ENCODE measurements around the gene MYBBP1A. TPM values are rescaled to one million over a fixed set of nuclear protein-coding genes. Genes with fewer than 3 reads are reported as not detected.
A peak's percentile ranks its signal among the peaks of the same experiment; 100 is the strongest.

Gene MYBBP1A
- total and polyA plus RNA-seq, 2 of the 8 experiments (the other 6 are each of a cell fraction or from before 2014, with no cell fraction given): 46.8 to 151 TPM

- Histone ChIP-seq H3K18ac (ENCODE audit: extremely low read depth, low read length) (peak overlapping the region; percentile 32; the same call in 1 of the 2 replicates), H3K4me3 (ENCODE audit: extremely low read depth in 1 of 4, insufficient read depth in 2 of 4, low read depth in 3 of 4, low read length in 4 of 4) (peak overlapping the region; percentile 73 to 94 (median 84)), H2AK5ac (ENCODE audit: low read depth, low read length) (no peak overlapping the region), H3K56ac (replicated peaks; ENCODE audit: insufficient read length, low read depth, low read length) (no peak overlapping the region), H3K9me3 (ENCODE audit: insufficient read depth in 2 of 2, low read depth in 1 of 2, low read length in 1 of 2) (no peaks in the 10 kb centered on the region), H3K27me3 (replicated peaks in 1 of 4; ENCODE audit: control insufficient read depth in 3 of 4, extremely low read depth in 1 of 4, insufficient read depth in 3 of 4, low read length in 3 of 4) (no peaks in the 10 kb centered on the region), H2BK15ac (ENCODE audit: low read length) (peak overlapping the region; percentile 83; the same call in 1 of the 2 replicates), H3K4me1 (replicated peaks in 1 of 4; ENCODE audit: control insufficient read depth in 3 of 4, insufficient read depth in 4 of 4, low read length in 3 of 4) (peaks cover 6 to 17% (median 10%) of the 10 kb centered on the region in 4 experiments; a peak in 6 of 7 replicates), H3K79me1 (ENCODE audit: low read depth, low read length) (peaks cover 13% of the 10 kb centered on the region), H4K5ac (ENCODE audit: insufficient read length, low read depth, low read length) (no peak overlapping the region), H3K9ac (replicated peaks in 1 of 4; ENCODE audit: extremely low read depth in 1 of 4, low read depth in 3 of 4, low read length in 3 of 4) (peak overlapping the region in 3 of 4 experiments; percentile 80 to 87 (median 84); a peak in 6 of 7 replicates), H2BK12ac (ENCODE audit: low read depth, low read length) (no peak overlapping the region), H3K23me2 (ENCODE audit: low read depth, low read length) (peaks cover 14% of the 10 kb centered on the region; the same call in 1 of the 2 replicates), H3K4ac (replicated peaks; ENCODE audit: insufficient read length, low read depth, low read length) (peak overlapping the region; percentile 21), H3K27ac (ENCODE audit: low read depth, low read length) (peak overlapping the region; percentile 74; the same call in 1 of the 2 replicates), H3K4me2 (ENCODE audit: insufficient read depth in 1 of 2, low read depth in 2 of 2, low read length in 2 of 2) (peak overlapping the region; percentile 79 to 96), H3K36me3 (ENCODE audit: control insufficient read depth in 2 of 4, insufficient read depth in 4 of 4, low read length in 3 of 4) (peaks cover 28 to 40% (median 35%) of the 10 kb centered on the region in 4 experiments; a peak in 7 of 8 replicates), H4K8ac (ENCODE audit: extremely low read depth, insufficient read depth, low read length) (peak overlapping the region; percentile 39; the same call in 1 of the 2 replicates), H2BK5ac (ENCODE audit: low read depth, low read length) (peak overlapping the region; percentile 87), H3K23ac (ENCODE audit: insufficient read length) (no peak overlapping the region), H2AFZ (ENCODE audit: low read length) (no peak overlapping the region), H4K91ac (replicated peaks; ENCODE audit: insufficient read length, low read length) (peak overlapping the region; percentile 96), H4K20me1 (replicated peaks in 1 of 2; ENCODE audit: control insufficient read depth in 1 of 2, insufficient read depth in 2 of 2, low read length in 2 of 2) (peaks cover 0 to 7% of the 10 kb centered on the region in 2 experiments), H3K14ac (ENCODE audit: insufficient read length) (no peak overlapping the region), H2BK120ac (replicated peaks; ENCODE audit: low read depth, low read length) (no peak overlapping the region), H3K79me2 (ENCODE audit: control insufficient read depth in 1 of 2, insufficient read depth in 2 of 2, low read length in 2 of 2) (peaks cover 0 to 21% of the 10 kb centered on the region in 2 experiments; a peak in 3 of 4 replicates), H2BK20ac (ENCODE audit: low read length) (no peak overlapping the region)
- no peak for DNase-seq (ENCODE audit: low read depth in 1 of 2, low spot score in 2 of 2)
- ChIA-PET POLR2A (ENCODE audit: partially characterized antibody) (interaction anchor here (0.6 to 32.8 kb wide), 9 partner anchors 8 to 154 kb away, joined by 3 to 546 read pairs (median 4); partner anchors contain the start of gene SMTNL2), CTCF (ENCODE audit: partially characterized antibody) (interaction anchor here (1.0 to 2.1 kb wide), 3 partner anchors 12 to 339 kb away, joined by 3 to 8 read pairs (median 3); no protein-coding TSS in a partner anchor)
- no peak for FAIRE-seq
- WGBS, 2 experiments (ENCODE audit: extremely low coverage in 1 of 2, insufficient coverage in 1 of 2, insufficient read length in 1 of 2, insufficient replicate concordance in 2 of 2, low coverage in 1 of 2, low lambda C conversion rate in 2 of 2, missing lambda C conversion rate in 1 of 2): 15% methylated on average over 18 of the region's 18 CpGs; no CpG with 5 or more reads in 1 of the 2 experiments
- TF ChIP-seq SIN3A (conservative IDR thresholded peaks at IDR 0.05 in 1 of 2, IDR thresholded peaks at IDR 0.05 in 1 of 2; ENCODE audit: low read depth in 1 of 2, low read length in 2 of 2): 0 out of 4 replicates have a peak, but pooled peaks of 1 of the 2 experiments have one; percentile 7
- peak; percentile 16 for TF ChIP-seq SAP30 (IDR thresholded peaks at IDR 0.05; ENCODE audit: insufficient read depth, insufficient replicate concordance, low read length)
- TF ChIP-seq ZNF274 (IDR thresholded peaks at IDR 0.05; ENCODE audit: borderline replicate concordance, extremely low read depth, low read length): no peak
Measured at GRCh38 chr17:4554441-4554996, 665 bp downstream of the MYBBP1A start.
